Left ventricle myocardium inferior (tissue), 1 donor: ENCODE data around the gene PHC1. TPM values are rescaled to one million over a fixed set of nuclear protein-coding genes. Genes with fewer than 3 reads are reported as not detected.

Experiments used
- DNase-seq: peaks from one replicate; pipeline ENCODE4 v3.0.0-alpha.2; 2020
- H3K27ac ChIP-seq: fragments of 200-600 bp; replicated peaks from 2 replicates; pipeline ENCODE4 v1.8.0; 2021
- H3K27me3 ChIP-seq: fragments of 200-600 bp; 2 replicates; pipeline ENCODE4 v1.8.0; 2021; ENCODE audit warnings: low read depth
- H3K36me3 ChIP-seq: fragments of 200-600 bp; 2 replicates; pipeline ENCODE4 v1.8.0; 2021
- H3K4me1 ChIP-seq: fragments of 200-600 bp; 2 replicates; pipeline ENCODE4 v1.8.0; 2021
- H3K4me3 ChIP-seq: fragments of 200-600 bp; 2 replicates; pipeline ENCODE4 v1.8.0; 2021; ENCODE audit warnings: mild to moderate bottlenecking, moderate library complexity
- H3K9me3 ChIP-seq: fragments of 200-600 bp; replicated peaks from 2 replicates; pipeline ENCODE4 v1.8.0; 2021
- CTCF ChIP-seq: fragments of 200-600 bp; IDR thresholded peaks from 2 replicates; pipeline ENCODE4 v1.8.0; 2021; ENCODE audit warnings: antibody characterized with exemption, mild to moderate bottlenecking, borderline replicate concordance
- intact Hi-C: fragments of 100-400 bp; cut with micrococcal nuclease; formaldehyde crosslinking; loops from one replicate; pipeline ENCODE4 v1.11.0; 2022
- total RNA-seq: library from RNA; stranded (reverse); fragmentation: NEBNext Ultra II Directional; extraction: Animal tissue kit (Norgen Biotek cat#: 25700); gene quantifications from one replicate; pipeline ENCODE4 v1.2.1, GENCODE V29; 2021
- donor health status: DM: no; HTN: yes; CAD: no; lungs with severe emphysema.

Gene PHC1
- total RNA-seq, 1 donor from 2014 or later, result 23.4 TPM

GRCh38 chr12:8948701-8949341, 34.5 kb downstream of the PHC1 start:
- peaks cover 7% of the 10 kb centered on the region for H3K9me3 ChIP-seq
- peaks cover 30% of the 10 kb centered on the region for H3K36me3 ChIP-seq
- H3K27ac ChIP-seq, result peak overlapping the region; percentile 98
- TF ChIP-seq CTCF, result no peak
- intact Hi-C loops, result no loop called here
- H3K4me3 ChIP-seq, result peak overlapping the region; percentile 78
- peaks cover 51% of the 10 kb centered on the region for H3K4me1 ChIP-seq
- no peak for DNase-seq
- no peaks in the 10 kb centered on the region for H3K27me3 ChIP-seq

GRCh38 chr12:8949342-8950220, 35.3 kb downstream of the PHC1 start, which contains the start of gene M6PR:
M6PR (minus strand) TSS chr12:8949645; CDS start chr12:8946404, 3,241 bp downstream.
- peak within 1 kb of the TSS; percentile 98 for H3K27ac ChIP-seq
- H3K4me3 ChIP-seq, result peak within 1 kb of the TSS; percentile 78
- H3K4me1 ChIP-seq, result peaks cover 51% of the 10 kb centered on the region
- peak; percentile 91 for DNase-seq
- peak; percentile 69 for TF ChIP-seq CTCF
- peaks cover 22% of the 10 kb centered on the region for H3K36me3 ChIP-seq
- H3K9me3 ChIP-seq, result peaks cover 7% of the 10 kb centered on the region
- H3K27me3 ChIP-seq, result no peaks in the 10 kb centered on the region
- intact Hi-C loops, result loop anchor here (5.0 kb wide), 1 partner anchor 93 kb away; no protein-coding TSS in a partner anchor

GRCh38 chr12:8950221-8950527, 35.9 kb downstream of the PHC1 start:
- H3K27ac ChIP-seq, result peak overlapping the region; percentile 98
- peaks cover 7% of the 10 kb centered on the region for H3K9me3 ChIP-seq
- H3K4me3 ChIP-seq, result peak overlapping the region; percentile 78
- H3K36me3 ChIP-seq, result peaks cover 16% of the 10 kb centered on the region
- H3K4me1 ChIP-seq, result peaks cover 51% of the 10 kb centered on the region
- intact Hi-C loops, result loop anchor here (5.0 kb wide), 1 partner anchor 92 kb away; no protein-coding TSS in a partner anchor
- H3K27me3 ChIP-seq, result no peaks in the 10 kb centered on the region
- DNase-seq, result no peak
- TF ChIP-seq CTCF, result no peak

GRCh38 chr12:8950702-8951478, 36.6 kb downstream of the PHC1 start:
- Histone ChIP-seq H3K36me3 (peaks cover 11% of the 10 kb centered on the region), H3K27ac (peak overlapping the region; percentile 98), H3K4me1 (peaks cover 49% of the 10 kb centered on the region), H3K9me3 (peaks cover 7% of the 10 kb centered on the region), H3K27me3 (no peaks in the 10 kb centered on the region), H3K4me3 (peak overlapping the region; percentile 78)
- TF ChIP-seq CTCF, result no peak
- intact Hi-C loops, result loop anchor here (5.0 kb wide), 1 partner anchor 91 kb away; no protein-coding TSS in a partner anchor
- DNase-seq, result no peak

GRCh38 chr12:8951744-8952143, 37.4 kb downstream of the PHC1 start:
- Histone ChIP-seq H3K9me3 (peaks cover 7% of the 10 kb centered on the region), H3K27me3 (no peaks in the 10 kb centered on the region), H3K36me3 (peaks cover 9% of the 10 kb centered on the region), H3K27ac (no peak overlapping the region), H3K4me1 (peaks cover 42% of the 10 kb centered on the region), H3K4me3 (no peak overlapping the region)
- intact Hi-C loops, result loop anchor here (5.0 kb wide), 1 partner anchor 91 kb away; no protein-coding TSS in a partner anchor
- DNase-seq, result no peak
- no peak for TF ChIP-seq CTCF
